Middle frontal gyrus (tissue), 1 donor: ENCODE data around the gene SPIRE2.
"Not testable (repeated sequence)": the region's sequence is repeated elsewhere in the genome, so short reads cannot be mapped to it uniquely, and the experiment has no call there.

Source experiments
- DNase-seq: peaks from one replicate; pipeline ENCODE4 v3.0.0-alpha.2; 2015; ENCODE audit warnings: low spot score; ENCODE audit errors: extremely low spot score

SPIRE2 gene

DNA sequence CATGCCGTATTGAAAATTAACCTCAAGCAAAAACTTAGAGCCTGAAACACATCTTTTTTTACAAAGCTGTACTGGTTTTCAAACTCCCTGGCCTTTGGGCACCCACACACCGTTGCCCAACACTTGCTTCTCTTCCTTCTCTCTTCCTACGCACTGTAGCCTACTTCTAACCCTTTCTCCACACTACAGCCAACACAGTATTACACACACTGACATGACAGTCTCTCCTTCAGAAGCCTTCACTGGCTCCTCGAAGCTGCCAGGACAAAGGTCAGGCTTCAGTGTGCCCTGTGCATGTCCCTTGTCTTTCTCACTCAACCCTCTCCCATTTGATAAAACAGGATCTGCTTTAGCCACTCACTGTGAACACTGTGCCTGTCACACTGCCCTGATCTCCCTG is 19.8 kb upstream of the SPIRE2 start:
- no peak for DNase-seq

DNA sequence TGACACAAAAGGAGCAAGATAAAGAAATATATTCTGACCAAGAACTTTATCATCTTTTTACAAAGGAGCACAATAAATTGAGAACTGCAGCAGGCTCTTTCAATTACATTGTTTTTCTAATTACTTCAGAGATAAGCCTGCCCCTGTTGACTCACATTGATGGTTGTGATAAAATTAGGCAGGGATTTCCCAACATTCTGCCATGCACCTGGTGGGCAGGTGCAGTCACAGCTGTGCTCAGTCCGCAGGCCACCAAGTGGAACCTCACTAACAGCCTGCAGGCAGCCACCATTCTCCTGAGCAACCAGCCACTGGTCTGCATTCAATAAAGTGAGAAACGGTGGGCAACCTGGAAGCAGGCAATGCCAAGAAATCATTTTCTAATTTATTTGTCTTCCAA is 17.0 kb upstream of the SPIRE2 start:
- no peak for DNase-seq

DNA sequence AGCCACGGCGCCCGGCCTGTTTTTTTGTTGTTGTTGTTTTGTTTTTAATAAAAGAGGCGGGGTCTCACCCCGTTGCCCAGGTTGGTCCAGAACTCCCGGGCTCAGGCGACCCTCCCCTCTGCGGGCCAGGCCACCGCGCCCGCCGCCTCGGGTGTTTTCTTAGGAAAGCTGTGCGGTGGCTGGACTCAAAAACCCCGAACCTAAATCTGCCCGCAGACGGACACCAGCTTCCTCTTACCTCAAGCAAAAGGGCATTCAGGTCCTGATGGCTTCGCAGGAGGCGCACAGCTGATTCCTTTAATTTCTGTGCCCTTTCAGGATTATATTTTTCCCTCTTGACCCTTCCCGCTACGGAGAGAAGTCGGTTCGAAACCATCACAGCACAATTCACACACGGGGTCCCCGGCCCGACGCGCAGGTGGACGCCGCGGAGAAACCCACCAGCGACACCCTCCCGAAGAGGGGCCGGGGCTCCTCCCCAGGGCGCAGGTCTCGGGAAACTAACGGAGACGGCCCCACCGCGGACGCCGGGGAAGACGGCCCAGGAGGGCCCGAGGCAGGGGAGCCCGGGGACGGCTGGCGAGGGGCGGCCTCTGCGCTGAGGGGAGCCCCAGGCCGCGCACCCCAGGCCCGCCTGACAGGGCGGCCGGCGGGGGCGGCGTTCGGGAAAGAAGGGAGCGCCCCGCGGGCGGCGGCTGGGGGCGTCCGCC is 12.5 kb upstream of the SPIRE2 start:
- no peak for DNase-seq

DNA sequence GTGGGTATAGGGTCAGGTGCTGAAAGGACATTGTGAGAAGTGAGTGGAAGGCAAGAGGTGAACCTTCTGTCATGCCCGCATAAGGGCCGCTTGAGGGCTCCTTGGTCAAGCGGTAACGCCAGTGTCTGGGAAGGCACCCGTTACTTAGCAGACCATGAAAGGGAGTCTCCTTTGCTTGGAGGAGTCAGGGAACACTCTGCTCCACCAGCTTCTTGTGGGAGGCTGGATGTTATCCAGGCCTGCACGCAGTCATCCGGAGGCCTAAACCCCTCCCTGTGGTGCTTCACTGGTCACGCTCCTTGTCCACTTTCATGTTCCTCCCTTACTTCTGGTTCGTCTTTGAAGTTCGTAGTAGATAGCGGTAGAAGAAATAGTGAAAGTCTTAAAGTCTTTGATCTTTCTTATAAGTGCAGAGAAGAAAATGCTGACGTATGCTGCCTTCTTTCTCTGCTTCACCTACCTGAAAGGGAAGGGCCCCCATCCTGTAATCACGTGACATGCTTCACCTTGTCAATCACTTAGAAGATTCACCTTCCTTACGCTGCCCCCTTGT is 9.3 kb upstream of the SPIRE2 start:
- not testable (repeated sequence) for DNase-seq

DNA sequence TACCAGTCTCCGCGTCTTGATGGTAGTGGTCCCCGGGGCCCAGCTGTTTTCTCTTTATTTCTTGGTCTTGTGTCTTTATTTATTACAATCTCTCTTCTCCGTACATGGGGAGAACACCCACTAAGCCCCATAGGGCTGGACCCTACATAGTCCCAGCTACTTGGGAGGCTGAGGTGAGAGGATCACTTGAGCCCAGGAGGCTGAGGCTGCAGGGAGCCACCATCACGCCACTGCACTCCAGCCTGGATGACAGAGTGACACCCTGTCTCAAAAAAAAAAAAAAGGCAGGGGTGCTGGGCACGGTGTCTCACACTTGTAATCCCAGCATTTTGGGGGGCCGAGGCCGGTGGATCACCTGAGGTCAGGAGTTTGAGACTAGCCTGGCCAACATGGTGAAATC is 8.8 kb upstream of the SPIRE2 start:
- DNase-seq, result not testable (repeated sequence)

DNA sequence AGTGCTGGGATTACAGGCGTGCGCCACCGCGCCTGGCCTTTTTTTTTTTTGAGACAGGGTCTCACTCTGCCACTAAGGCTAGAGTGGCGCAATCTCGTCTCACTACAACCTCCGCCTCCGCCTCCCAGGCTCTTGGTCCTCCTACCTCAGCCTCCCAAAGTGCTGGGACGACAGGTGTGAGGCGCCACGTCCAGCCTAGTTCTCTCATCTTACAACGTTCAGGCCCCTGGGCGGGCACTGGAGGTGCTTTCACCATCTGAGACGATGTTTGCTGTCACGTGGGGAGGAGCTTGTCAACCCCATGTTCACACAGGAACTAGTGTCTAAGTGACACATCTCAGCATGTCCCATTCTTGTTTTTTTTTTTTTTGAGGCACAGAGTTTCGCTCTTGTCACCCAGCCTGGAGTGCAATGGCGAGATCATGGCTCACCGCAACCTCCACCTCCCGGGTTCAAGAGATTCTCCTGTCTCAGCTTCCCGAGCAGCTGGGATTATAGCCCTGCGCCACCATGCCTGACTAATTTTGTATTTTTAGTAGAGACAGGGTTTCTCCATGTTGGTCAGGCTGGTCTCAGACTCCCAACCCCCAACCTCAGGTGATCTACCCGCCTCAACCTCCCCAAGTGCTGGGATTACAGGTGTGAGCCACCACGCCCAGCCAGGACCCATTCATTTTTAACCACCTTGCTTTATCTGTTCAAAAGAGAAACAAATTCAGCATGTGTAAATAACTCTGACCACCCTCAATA is 6.7 kb upstream of the SPIRE2 start:
- DNase-seq, result no peak

DNA sequence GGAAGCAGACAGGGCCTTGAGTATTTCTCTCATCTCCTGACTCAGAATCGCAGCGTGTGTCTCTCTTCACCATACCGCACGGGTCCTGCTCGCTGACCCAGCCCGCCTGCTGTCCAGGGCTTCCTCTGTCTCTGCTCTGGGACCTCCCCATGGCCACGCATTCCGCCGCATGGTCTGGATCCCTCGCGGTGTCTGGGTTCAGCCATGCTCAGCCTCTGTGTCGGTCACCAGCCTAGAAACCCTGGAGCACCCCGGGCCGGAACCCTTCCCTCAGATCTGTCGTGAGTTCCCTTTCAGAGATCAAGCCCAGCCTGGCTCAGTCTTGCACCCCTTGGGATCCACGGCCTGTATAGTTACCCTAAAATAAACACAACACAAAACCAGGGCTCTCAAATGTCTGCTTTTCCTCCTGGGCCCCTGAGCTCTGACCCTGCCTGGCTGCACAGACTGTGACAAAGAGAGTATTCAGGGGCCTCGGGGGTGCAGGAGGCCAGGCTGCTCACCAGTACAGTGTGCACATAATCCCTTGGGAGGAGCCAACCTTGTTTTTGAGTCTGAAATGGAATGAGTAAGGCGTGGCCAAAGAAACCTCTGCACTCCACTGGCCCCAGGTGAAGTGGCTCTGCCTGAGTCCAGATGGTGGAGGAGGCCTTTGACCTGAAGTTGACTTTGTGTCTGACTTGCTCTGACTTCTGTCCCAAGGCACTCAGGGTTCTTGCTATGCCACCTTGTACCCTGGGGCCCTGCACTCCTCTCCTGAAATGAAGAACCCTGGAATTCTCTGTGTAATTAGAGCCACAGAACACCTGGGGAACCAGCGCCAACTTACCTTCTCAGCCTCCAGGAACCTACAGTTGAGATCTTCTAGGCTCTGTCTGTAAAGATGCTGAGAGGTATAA is 5.8 kb upstream of the SPIRE2 start:
- DNase-seq, result no peak

DNA sequence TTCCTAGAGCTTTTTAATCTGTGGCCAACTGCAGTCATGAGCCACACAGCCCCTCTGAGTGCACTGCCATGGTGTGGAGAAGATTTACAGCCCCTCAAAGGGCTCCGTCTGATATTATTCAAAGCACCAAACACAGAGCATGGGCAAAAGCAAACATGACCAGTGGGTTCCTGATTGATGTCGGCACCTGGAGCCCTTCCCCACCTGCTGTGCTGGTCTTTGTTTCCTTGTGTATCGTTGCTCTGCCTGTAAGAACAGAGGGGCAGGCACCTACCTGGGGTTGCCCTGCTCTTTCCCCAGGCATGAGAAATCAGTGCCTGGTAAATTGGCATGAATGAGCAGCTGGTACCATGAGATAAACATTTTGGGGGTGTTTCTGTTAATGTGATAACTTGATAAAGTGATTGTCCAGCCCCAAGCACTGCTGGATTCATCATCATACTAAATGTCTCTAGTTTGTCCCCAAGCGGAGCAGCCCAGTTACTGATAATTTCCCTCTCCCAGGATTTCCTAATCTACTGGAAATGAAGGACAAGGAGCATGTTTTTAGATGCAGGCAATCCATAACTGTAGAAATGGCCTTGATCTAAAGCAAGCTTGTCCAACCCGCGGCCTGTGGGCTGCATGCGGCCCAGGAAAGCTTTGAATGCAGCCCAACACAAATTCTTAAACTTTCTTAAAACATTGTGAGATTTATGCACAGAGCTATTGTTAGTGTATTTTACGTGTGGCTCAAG is 5.0 kb upstream of the SPIRE2 start:
- DNase-seq, result no peak

DNA sequence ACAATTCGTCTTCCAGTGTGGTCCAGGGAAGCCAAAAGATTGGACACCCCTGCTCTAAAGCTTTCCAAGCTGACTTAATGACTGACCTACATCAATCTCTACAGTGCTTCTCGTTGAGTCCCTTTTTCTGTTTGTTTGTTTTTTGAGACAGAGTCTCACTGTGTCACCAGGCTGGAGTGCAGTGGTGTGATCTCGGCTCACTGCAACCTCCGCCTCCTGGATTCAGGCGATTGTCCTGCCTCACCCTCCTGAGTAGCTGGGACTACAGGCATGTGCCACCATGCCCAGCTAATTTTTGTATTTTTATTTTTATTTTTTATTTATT is 4.5 kb upstream of the SPIRE2 start:
- DNase-seq, result not testable (repeated sequence)

DNA sequence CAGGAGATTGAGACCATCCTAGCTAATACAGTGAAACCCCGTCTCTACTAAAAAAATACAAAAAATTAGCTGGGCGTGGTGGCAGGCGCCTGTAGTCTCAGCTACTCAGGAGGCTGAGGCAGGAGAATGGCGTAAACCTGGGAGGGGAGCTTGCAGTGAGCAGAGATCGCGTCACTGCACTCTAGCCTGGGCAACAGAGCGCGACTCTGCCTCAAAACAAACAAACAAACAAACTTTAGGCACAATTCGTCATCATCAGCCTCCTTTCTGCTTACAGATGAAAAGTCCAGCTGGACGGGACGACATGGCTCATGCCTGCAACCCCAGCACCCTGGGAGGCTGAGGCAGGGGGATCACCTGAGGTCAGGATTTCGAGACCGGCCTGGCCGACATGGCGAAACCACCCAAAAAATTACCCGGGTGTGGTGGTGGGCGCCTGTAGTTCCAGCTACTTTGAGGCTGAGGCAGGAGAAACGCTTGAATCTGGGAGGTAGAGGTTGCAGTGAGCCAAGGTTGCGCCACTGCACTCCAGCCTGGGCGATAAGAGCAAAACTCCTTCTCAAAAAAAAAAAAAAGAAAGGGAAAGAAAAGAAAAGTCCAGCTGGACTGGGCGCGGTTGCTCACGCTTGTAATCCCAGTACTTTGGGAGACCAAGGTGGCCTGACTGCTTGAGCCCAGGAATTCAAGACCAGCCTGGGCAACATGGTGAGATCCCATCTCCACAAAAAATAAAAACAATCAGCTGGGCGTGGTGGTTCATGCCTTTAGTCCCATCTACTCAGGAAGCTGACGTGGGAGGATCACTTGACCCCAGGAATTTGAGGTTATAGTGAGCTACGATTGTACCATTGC is 1.5 kb upstream of the SPIRE2 start:
- no peak for DNase-seq

DNA sequence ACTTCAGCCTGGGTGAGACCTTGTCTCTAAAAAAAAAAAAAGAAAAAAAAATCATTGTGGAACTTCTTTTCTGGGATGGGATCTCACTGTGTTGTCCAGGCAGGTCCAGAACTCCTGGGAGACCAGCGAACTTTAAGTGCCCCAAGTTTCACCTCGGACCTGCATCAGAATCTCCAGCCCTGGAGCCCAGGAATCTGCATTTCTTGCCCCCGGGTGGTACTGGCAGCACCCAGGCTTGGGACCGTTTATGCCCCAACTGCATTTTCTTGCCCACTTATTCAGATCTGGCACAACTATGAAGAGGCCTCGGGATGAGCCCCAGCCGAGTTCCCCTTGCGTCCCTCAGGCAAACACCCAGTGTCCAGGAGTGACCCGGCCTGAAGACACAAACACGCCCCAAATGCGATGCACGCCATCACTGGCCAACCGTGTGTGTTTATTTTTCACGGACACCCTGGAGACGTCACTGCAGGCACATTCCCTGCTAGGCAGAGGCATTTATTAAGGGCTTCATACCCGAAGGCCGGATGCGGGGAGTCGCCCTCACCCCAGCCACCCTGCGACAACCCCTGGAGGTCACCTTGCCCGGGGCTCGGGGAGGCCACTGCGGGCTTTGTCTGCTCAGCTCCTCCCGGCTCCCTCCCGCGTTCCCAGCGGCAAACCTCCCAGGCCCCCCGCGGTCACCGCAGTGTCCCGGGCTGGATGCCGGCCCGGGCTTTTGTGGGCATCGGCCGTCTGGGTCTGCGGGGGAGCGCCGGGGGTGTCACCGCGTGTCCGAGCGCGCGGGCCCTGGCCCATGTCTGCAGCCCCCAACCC is 684 bp upstream of the SPIRE2 start:
- DNase-seq, result no peak

DNA sequence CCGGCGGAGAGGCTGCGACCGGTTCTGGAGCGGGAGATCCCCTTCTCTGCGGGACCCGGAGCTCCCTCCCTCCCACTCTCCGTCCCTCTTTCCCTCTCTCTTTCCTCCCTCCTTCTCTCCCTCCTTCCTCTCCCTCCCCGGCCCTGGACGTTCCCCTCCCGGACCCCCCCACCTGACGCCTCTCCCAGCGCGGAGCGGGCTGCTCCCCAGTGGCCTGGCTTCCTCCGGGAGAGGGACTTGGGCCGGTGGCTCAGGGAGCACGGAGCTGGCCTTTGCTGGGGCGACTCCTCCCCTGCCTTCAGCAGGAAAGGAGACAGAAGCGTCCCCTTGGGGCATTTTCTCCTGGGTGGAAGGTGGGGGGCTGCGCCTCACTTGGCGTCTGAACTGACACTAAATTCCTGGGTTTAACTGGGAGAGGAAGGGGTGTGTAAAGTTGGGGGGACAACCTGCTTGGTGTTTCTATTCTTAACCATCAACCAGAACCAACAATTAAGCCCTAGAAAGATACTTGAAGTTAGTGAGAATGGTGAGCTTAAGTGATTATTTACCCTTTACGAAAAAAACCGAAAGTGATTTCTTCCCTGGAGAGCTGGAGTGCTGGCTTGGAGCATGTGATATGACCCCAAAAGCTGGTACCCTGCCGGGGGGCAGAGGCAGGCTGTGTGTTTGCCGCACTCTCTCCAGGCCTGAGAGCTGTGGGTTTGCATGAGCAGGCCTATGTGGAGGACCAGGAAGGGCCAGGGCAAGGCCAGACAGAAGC is 775 bp downstream of the SPIRE2 start:
- DNase-seq, result no peak

DNA sequence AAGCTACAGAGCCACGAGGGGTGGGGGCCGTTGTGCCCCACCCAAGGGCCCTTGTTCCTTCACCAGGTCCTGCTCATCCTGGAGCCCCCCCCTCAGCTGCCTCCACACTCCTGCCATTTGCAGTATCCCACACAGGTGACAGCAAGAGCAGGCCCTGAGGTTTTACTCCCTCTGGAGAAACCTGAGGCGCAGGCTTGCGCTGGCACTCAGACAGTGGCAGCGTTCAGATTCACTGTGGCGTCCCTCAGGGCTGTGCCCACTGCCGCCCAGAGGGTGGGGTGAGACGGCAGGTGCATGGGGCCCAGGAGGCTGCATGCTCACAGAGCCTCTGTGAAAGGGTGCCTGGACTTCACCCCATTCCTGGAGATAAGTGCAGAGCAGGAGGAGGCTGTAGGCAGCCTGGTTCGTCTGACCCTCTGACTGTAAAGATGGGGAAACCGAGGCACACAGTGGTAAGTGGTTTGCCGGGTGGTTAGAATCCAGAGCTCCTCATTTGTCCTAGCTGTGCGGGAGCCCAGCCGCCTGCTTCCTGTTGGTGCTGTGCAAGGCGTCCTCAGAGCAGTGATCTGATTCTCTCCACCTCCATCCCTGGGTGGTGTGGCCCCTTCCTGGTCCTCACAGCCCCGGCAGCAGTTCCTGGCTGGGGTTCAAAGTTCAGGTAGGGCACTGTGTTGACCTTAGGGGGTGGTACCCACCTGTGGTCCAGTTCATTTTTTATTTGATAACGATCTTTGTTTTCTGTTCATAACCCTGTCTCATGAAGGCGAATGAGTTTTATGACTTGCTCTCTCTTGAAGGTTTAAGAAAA is 1.6 kb downstream of the SPIRE2 start:
- DNase-seq, result no peak

DNA sequence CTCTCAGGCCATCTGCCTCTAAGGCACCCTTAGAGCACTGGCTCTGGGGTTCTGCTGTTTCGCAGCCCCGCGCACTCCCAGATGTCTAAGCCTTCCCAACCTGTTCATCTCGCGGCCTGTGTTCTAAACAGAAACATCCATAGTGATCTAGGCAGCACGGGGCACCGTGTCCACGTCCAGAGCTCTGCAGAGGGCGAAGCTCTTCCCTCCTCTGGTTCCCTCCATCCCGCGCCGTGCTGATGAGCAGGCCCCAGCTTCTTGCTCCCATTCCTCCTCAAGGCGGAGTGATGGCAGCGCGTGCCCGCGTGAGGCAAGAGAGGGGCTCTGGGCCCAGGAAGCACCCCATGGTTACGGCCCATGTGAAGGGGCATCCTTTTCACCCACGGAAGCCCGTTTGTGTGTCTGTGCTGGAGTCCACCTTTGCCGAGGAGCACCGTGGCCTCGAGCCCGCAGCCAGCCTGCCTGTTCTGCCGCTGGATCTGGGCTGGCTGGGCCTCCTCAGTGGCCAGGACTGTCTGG is 3.6 kb downstream of the SPIRE2 start:
- DNase-seq, result no peak

DNA sequence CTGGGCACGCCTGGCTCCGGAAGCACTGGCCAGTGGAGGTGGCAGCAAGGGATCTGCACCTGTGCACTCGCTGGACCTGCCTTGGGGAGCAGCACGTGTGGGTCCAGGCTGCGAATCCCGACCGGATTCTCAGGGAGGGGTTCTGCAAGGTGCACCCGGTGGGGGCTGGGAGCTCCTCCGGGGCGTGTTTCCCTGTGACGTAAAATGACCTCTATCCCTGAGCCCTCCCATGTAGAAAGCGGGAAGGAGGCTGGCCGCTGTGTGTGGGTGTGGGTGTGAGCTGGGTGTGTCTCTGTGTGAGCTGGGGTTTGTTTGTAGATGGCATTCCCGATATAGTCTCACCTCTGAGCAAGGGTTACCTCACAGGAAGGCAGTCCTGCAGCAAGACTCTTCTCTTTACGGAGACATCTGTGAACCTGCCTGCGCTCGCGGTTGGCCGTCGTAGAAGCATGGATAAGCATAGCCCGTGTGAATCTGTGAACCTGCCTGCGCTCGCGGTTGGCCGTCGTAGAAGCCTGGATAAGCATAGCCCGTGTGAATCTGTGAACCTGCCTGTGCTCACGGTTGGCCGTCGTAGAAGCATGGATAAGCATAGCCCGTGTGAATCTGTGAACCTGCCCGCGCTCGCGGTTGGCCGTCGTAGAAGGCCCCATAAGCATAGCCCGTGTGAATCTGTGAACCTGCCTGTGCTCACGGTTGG is 5.5 kb downstream of the SPIRE2 start:
- DNase-seq, result not testable (repeated sequence)

DNA sequence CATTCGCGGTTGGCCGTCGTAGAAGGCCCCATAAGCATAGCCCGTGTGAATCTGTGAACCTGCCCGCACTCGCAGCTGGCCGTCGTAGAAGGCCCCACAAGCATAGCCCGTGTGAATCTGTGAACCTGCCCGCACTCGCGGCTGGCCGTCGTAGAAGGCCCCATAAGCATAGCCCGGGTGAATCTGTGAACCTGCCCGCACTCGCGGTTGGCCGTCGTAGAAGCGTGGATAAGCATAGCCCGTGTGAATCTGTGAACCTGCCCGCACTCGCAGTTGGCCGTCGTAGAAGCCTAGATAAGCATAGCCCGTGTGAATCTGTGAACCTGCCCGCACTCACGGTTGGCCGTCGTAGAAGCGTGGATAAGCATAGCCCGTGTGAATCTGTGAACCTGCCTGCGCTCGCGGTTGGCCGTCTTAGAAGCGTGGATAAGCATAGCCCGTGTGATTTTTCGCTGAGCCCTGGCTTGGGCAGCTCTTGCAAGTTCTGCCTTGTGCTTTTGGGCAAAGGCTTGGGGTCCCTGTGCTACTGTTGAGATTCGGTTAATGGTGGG is 6.6 kb downstream of the SPIRE2 start:
- not testable (repeated sequence) for DNase-seq

DNA sequence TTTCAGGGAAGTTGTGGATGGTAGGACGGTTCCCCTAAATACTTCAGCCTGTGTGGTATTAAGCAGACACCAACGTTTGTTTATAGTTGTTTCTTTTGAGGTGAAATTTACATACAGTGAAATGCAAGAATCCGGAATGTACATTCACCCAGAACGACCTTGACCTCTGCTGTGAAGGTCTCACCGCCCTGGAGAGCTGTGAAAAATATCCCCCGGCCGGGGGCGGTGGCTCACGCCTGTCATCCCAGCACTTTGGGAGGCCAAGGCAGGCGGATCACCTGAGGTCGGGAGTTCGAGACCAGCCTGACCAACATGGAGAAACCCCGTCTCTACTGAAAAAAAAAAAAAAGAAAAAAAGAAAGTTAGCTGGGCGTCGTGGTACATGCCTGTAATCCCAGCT is 8.2 kb downstream of the SPIRE2 start:
- DNase-seq, result not testable (repeated sequence)
